ENCODE measurements around the gene JAKMIP3. TPM values are rescaled to one million over a fixed set of nuclear protein-coding genes. Genes with fewer than 3 reads are reported as not detected.

Gene JAKMIP3
- total RNA-seq, 2 experiments from 2014 or later: 0.07 to 0.12 TPM

Other genes with a start within 250 kb of the JAKMIP3 start
- gene PPP2R2D, start 164.9 kb upstream of the JAKMIP3 start, total RNA-seq: 10 to 100 TPM; 38.5 to 43.1 TPM
- 10 to 100 TPM; 59.0 to 62.2 TPM for gene BNIP3, start 84.0 kb upstream of the JAKMIP3 start, total RNA-seq
- gene DPYSL4, start 121.0 kb downstream of the JAKMIP3 start, total RNA-seq: 1 to 10 TPM; 1.2 to 1.6 TPM
- gene STK32C, start 242.0 kb downstream of the JAKMIP3 start, total RNA-seq: 10 to 100 TPM; 11.1 to 15.2 TPM

Measured in activated CD4-positive, alpha-beta T cell treated with anti-CD3 and anti-CD28 coated beads, Interleukin-2, amount 10 ng/mL, durations not matched to agents 7 days and 5 days (primary cell).